ENCODE data around the gene SHISA6.

SHISA6 gene

GRCh38 chr17:11278186-11278991 lies 37.4 kb downstream of the SHISA6 start:
- Histone ChIP-seq H3K23ac (ENCODE audit: low read length) (no peak overlapping the region), H3K18ac (ENCODE audit: low read length) (no peak overlapping the region), H2BK5ac (ENCODE audit: low read length) (no peak overlapping the region), H4K8ac (ENCODE audit: low read depth, low read length) (no peak overlapping the region), H4K5ac (ENCODE audit: low read length) (no peak overlapping the region), H3K4me3 (ENCODE audit: low read length) (no peak overlapping the region), H3K4me2 (ENCODE audit: low read length) (no peak overlapping the region), H2AK5ac (ENCODE audit: low read length) (no peak overlapping the region), H3K36me3 (ENCODE audit: control insufficient read depth, insufficient read depth, low read length) (no peaks in the 10 kb centered on the region), H3K27me3 (ENCODE audit: insufficient read depth, low read length, poor library complexity) (no peaks in the 10 kb centered on the region), H2BK120ac (ENCODE audit: low read depth, low read length) (no peak overlapping the region), H3K4me1 (ENCODE audit: control insufficient read depth, low read depth, low read length) (no peaks in the 10 kb centered on the region), H3K27ac (ENCODE audit: low read depth, low read length) (no peak overlapping the region), H3K4ac (ENCODE audit: low read depth, low read length) (no peak overlapping the region), H3K79me1 (ENCODE audit: low read length) (no peaks in the 10 kb centered on the region), H3K9ac (ENCODE audit: low read length) (no peak overlapping the region), H3K56ac (ENCODE audit: low read length) (no peak overlapping the region), H2BK15ac (replicated peaks; ENCODE audit: low read depth) (no peak overlapping the region), H3K79me2 (ENCODE audit: control insufficient read depth, insufficient read depth, low read length) (no peaks in the 10 kb centered on the region)
- DNase-seq = no peak
- no CpG with 5 or more reads among the region's 15 CpGs for WGBS (ENCODE audit: extremely low coverage, insufficient coverage, low lambda C conversion rate)

- Histone ChIP-seq H3K79me1 (ENCODE audit: low read length) (no peaks in the 10 kb centered on the region), H3K4me1 (ENCODE audit: control insufficient read depth, low read depth, low read length) (no peaks in the 10 kb centered on the region), H2BK15ac (replicated peaks; ENCODE audit: low read depth) (no peak overlapping the region), H3K79me2 (ENCODE audit: control insufficient read depth, insufficient read depth, low read length) (no peaks in the 10 kb centered on the region), H4K8ac (ENCODE audit: low read depth, low read length) (no peak overlapping the region), H3K56ac (ENCODE audit: low read length) (no peak overlapping the region), H3K4me2 (ENCODE audit: low read length) (no peak overlapping the region), H2BK120ac (ENCODE audit: low read depth, low read length) (no peak overlapping the region), H3K23ac (ENCODE audit: low read length) (no peak overlapping the region), H3K36me3 (ENCODE audit: control insufficient read depth, insufficient read depth, low read length) (no peaks in the 10 kb centered on the region), H2AK5ac (ENCODE audit: low read length) (no peak overlapping the region), H3K9ac (ENCODE audit: low read length) (no peak overlapping the region), H2BK5ac (ENCODE audit: low read length) (no peak overlapping the region), H3K4ac (ENCODE audit: low read depth, low read length) (no peak overlapping the region), H3K27me3 (ENCODE audit: insufficient read depth, low read length, poor library complexity) (no peaks in the 10 kb centered on the region), H3K27ac (ENCODE audit: low read depth, low read length) (no peak overlapping the region), H3K18ac (ENCODE audit: low read length) (no peak overlapping the region), H3K4me3 (ENCODE audit: low read length) (no peak overlapping the region), H4K5ac (ENCODE audit: low read length) (no peak overlapping the region)
- WGBS (ENCODE audit: extremely low coverage, insufficient coverage, low lambda C conversion rate) = no CpG with 5 or more reads among the region's 3 CpGs
- no peak for DNase-seq
These were observed 37.9 kb downstream of the SHISA6 start for GRCh38 chr17:11278992-11279270.

DNA sequence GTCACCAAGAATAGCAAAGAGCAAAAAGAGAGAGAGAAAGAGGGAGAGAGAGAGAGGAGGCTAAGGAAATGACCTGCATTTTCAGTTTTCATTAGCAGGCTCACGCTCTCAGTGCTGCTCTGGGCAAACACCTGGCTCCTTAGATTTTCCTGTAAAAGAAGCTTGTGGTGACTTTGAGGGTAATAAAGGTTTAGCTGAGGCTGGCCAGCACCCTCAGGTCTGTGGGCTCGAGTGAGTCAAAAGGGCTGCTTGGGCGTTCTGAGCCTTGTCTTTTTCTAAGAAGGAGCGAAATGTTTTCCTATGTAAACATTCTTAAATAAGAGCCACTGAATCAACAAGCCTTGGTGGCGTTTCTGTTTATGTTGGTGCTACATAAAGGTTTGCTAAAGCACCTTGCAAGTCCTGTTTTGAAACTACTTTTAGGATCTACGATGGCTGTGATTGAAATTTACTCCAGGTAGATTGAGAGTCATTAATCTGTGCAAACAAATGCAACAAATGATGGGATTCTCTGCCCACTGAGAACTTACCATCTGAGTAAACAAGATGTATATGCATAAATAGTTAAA lies 38.8 kb downstream of the SHISA6 start:
- Histone ChIP-seq H4K5ac (ENCODE audit: low read length) (no peak overlapping the region), H3K9ac (ENCODE audit: low read length) (no peak overlapping the region), H3K4ac (ENCODE audit: low read depth, low read length) (no peak overlapping the region), H3K79me1 (ENCODE audit: low read length) (no peaks in the 10 kb centered on the region), H2BK5ac (ENCODE audit: low read length) (no peak overlapping the region), H3K27me3 (ENCODE audit: insufficient read depth, low read length, poor library complexity) (no peaks in the 10 kb centered on the region), H3K4me2 (ENCODE audit: low read length) (no peak overlapping the region), H2AK5ac (ENCODE audit: low read length) (no peak overlapping the region), H3K56ac (ENCODE audit: low read length) (no peak overlapping the region), H4K8ac (ENCODE audit: low read depth, low read length) (no peak overlapping the region), H3K4me3 (ENCODE audit: low read length) (no peak overlapping the region), H3K36me3 (ENCODE audit: control insufficient read depth, insufficient read depth, low read length) (no peaks in the 10 kb centered on the region), H3K18ac (ENCODE audit: low read length) (no peak overlapping the region), H3K79me2 (ENCODE audit: control insufficient read depth, insufficient read depth, low read length) (no peaks in the 10 kb centered on the region), H2BK15ac (replicated peaks; ENCODE audit: low read depth) (no peak overlapping the region), H3K4me1 (ENCODE audit: control insufficient read depth, low read depth, low read length) (no peaks in the 10 kb centered on the region), H2BK120ac (ENCODE audit: low read depth, low read length) (no peak overlapping the region), H3K27ac (ENCODE audit: low read depth, low read length) (no peak overlapping the region), H3K23ac (ENCODE audit: low read length) (no peak overlapping the region)
- no CpG with 5 or more reads among the region's 6 CpGs for WGBS (ENCODE audit: extremely low coverage, insufficient coverage, low lambda C conversion rate)
- no peak for DNase-seq

DNA sequence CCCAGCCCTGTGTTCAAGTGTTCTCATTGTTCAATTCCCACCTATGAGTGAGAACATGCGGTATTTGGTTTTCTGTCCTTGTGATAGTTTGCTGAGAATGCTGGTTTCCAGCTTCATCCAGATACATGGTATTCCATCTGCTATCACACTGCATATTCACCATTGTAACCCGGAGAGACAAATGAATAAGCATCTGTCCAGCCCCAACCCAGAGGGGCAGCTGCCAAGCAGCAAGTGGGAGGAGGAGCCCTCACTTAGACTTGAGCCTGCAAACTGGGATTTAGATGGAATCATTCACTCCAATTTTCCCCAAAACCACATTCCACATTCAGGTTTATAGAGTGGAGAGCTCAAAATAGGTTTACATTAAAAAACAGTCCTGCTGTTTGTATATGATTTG lies 41.6 kb downstream of the SHISA6 start:
- Histone ChIP-seq H3K23ac (ENCODE audit: low read length) (no peak overlapping the region), H2BK15ac (replicated peaks; ENCODE audit: low read depth) (no peak overlapping the region), H2AK5ac (ENCODE audit: low read length) (no peak overlapping the region), H3K36me3 (ENCODE audit: control insufficient read depth, insufficient read depth, low read length) (no peaks in the 10 kb centered on the region), H2BK5ac (ENCODE audit: low read length) (no peak overlapping the region), H3K4me2 (ENCODE audit: low read length) (no peak overlapping the region), H3K9ac (ENCODE audit: low read length) (no peak overlapping the region), H3K4me1 (ENCODE audit: control insufficient read depth, low read depth, low read length) (no peaks in the 10 kb centered on the region), H3K79me2 (ENCODE audit: control insufficient read depth, insufficient read depth, low read length) (no peaks in the 10 kb centered on the region), H3K4me3 (ENCODE audit: low read length) (no peak overlapping the region), H3K4ac (ENCODE audit: low read depth, low read length) (no peak overlapping the region), H3K56ac (ENCODE audit: low read length) (no peak overlapping the region), H3K27me3 (ENCODE audit: insufficient read depth, low read length, poor library complexity) (no peaks in the 10 kb centered on the region), H2BK120ac (ENCODE audit: low read depth, low read length) (no peak overlapping the region), H3K27ac (ENCODE audit: low read depth, low read length) (no peak overlapping the region), H4K8ac (ENCODE audit: low read depth, low read length) (no peak overlapping the region), H4K5ac (ENCODE audit: low read length) (no peak overlapping the region), H3K18ac (ENCODE audit: low read length) (no peak overlapping the region), H3K79me1 (ENCODE audit: low read length) (no peaks in the 10 kb centered on the region)
- no peak for DNase-seq
- no CpG with 5 or more reads among the region's 2 CpGs for WGBS (ENCODE audit: extremely low coverage, insufficient coverage, low lambda C conversion rate)

DNA sequence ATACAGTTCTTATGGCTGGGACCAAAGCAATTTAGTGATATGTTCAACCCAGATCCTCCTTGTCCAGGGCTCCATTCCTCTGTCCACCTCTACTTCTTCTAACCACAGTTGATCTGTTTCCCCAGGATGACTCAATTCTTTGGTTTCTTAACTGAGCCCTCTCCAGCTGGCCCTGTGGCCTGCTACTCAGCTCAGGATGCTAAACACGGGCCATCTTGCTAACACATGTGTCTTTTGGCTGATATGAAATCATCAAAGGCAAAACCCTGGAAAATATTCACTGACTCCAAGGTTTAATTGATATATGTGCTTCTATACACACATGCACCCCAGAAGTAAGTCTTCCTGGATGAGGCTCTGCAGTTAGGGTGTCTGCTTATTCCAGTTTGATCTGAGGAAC lies 43.8 kb downstream of the SHISA6 start:
- no peak for DNase-seq

GRCh38 chr17:11285946-11286345 lies 44.9 kb downstream of the SHISA6 start:
- no peak overlapping the region for H3K18ac ChIP-seq (ENCODE audit: low read length)
- H3K4me1 ChIP-seq (ENCODE audit: control insufficient read depth, low read depth, low read length) = no peaks in the 10 kb centered on the region
- H3K27ac ChIP-seq (ENCODE audit: low read depth, low read length) = no peak overlapping the region
- no peak overlapping the region for H3K56ac ChIP-seq (ENCODE audit: low read length)
- H3K9ac ChIP-seq (ENCODE audit: low read length) = no peak overlapping the region
- H2BK15ac ChIP-seq (replicated peaks; ENCODE audit: low read depth) = no peak overlapping the region
- H2BK5ac ChIP-seq (ENCODE audit: low read length) = no peak overlapping the region
- no peak overlapping the region for H4K8ac ChIP-seq (ENCODE audit: low read depth, low read length)
- no peak overlapping the region for H4K5ac ChIP-seq (ENCODE audit: low read length)
- H3K27me3 ChIP-seq (ENCODE audit: insufficient read depth, low read length, poor library complexity) = no peaks in the 10 kb centered on the region
- no peak overlapping the region for H3K4ac ChIP-seq (ENCODE audit: low read depth, low read length)
- H3K36me3 ChIP-seq (ENCODE audit: control insufficient read depth, insufficient read depth, low read length) = no peaks in the 10 kb centered on the region
- no CpG with 5 or more reads among the region's 5 CpGs for WGBS (ENCODE audit: extremely low coverage, insufficient coverage, low lambda C conversion rate)
- no peak overlapping the region for H3K4me2 ChIP-seq (ENCODE audit: low read length)
- H3K79me2 ChIP-seq (ENCODE audit: control insufficient read depth, insufficient read depth, low read length) = no peaks in the 10 kb centered on the region
- H2BK120ac ChIP-seq (ENCODE audit: low read depth, low read length) = no peak overlapping the region
- H3K79me1 ChIP-seq (ENCODE audit: low read length) = no peaks in the 10 kb centered on the region
- no peak for DNase-seq
- no peak overlapping the region for H3K4me3 ChIP-seq (ENCODE audit: low read length)
- H2AK5ac ChIP-seq (ENCODE audit: low read length) = no peak overlapping the region
- no peak overlapping the region for H3K23ac ChIP-seq (ENCODE audit: low read length)

More for the DNA sequence above, 43.8 kb downstream of the SHISA6 start:
- Histone ChIP-seq H3K36me3 (ENCODE audit: control insufficient read depth, insufficient read depth, low read length) (no peaks in the 10 kb centered on the region), H2AK5ac (ENCODE audit: low read length) (no peak overlapping the region), H3K56ac (ENCODE audit: low read length) (no peak overlapping the region), H2BK5ac (ENCODE audit: low read length) (no peak overlapping the region), H3K4ac (ENCODE audit: low read depth, low read length) (no peak overlapping the region), H3K4me1 (ENCODE audit: control insufficient read depth, low read depth, low read length) (no peaks in the 10 kb centered on the region), H4K8ac (ENCODE audit: low read depth, low read length) (no peak overlapping the region), H3K9ac (ENCODE audit: low read length) (no peak overlapping the region), H4K5ac (ENCODE audit: low read length) (no peak overlapping the region), H3K4me2 (ENCODE audit: low read length) (no peak overlapping the region), H3K79me2 (ENCODE audit: control insufficient read depth, insufficient read depth, low read length) (no peaks in the 10 kb centered on the region), H2BK15ac (replicated peaks; ENCODE audit: low read depth) (no peak overlapping the region), H3K79me1 (ENCODE audit: low read length) (no peaks in the 10 kb centered on the region), H3K4me3 (ENCODE audit: low read length) (no peak overlapping the region), H3K18ac (ENCODE audit: low read length) (no peak overlapping the region), H3K23ac (ENCODE audit: low read length) (no peak overlapping the region), H2BK120ac (ENCODE audit: low read depth, low read length) (no peak overlapping the region), H3K27ac (ENCODE audit: low read depth, low read length) (no peak overlapping the region), H3K27me3 (ENCODE audit: insufficient read depth, low read length, poor library complexity) (no peaks in the 10 kb centered on the region)
- no CpG with 5 or more reads among the region's 1 CpG for WGBS (ENCODE audit: extremely low coverage, insufficient coverage, low lambda C conversion rate)
